Effector memory CD4-positive, alpha-beta T cell (primary cell): ENCODE data around the gene SLC6A19.

ENCODE experiments used
- DNase-seq, 3 donors: peaks; one replicate each; pipeline ENCODE4 v3.0.0-alpha.2; 2020
- H3K27ac ChIP-seq: 2 replicates; pipeline ENCODE4 v1.7.0; 2013; ENCODE audit warnings: mild to moderate bottlenecking, low read length, moderate library complexity; ENCODE audit not compliant: insufficient read depth, poor library complexity, severe bottlenecking
- H3K27me3 ChIP-seq: replicated peaks from 2 replicates; pipeline ENCODE4 v1.7.0; 2013; ENCODE audit warnings: mild to moderate bottlenecking, low read length; ENCODE audit not compliant: insufficient read depth, control insufficient read depth, poor library complexity, severe bottlenecking
- H3K36me3 ChIP-seq: 2 replicates; pipeline ENCODE4 v1.7.0; 2013; ENCODE audit warnings: mild to moderate bottlenecking, low read length, moderate library complexity; ENCODE audit not compliant: control insufficient read depth, insufficient read depth
- H3K4me1 ChIP-seq: 2 replicates; pipeline ENCODE4 v1.7.0; 2013; ENCODE audit warnings: low read length, mild to moderate bottlenecking; ENCODE audit not compliant: control insufficient read depth, insufficient read depth, poor library complexity, severe bottlenecking
- H3K4me3 ChIP-seq: 2 replicates; pipeline ENCODE4 v1.7.0; 2013; ENCODE audit warnings: low read length, low read depth, mild to moderate bottlenecking; ENCODE audit not compliant: insufficient read depth, poor library complexity, severe bottlenecking
- H3K9me3 ChIP-seq: 2 replicates; pipeline ENCODE4 v1.7.0; 2013; ENCODE audit warnings: mild to moderate bottlenecking, low read length, moderate library complexity; ENCODE audit not compliant: control insufficient read depth

SLC6A19 gene

GRCh38 chr5:1166370-1166769 lies 35.0 kb upstream of the SLC6A19 start:
- Histone ChIP-seq H3K4me1 (peaks cover 6% of the 10 kb centered on the region), H3K36me3 (no peaks in the 10 kb centered on the region), H3K27ac (no peak overlapping the region), H3K27me3 (no peaks in the 10 kb centered on the region), H3K4me3 (no peak overlapping the region), H3K9me3 (no peaks in the 10 kb centered on the region)
- DNase-seq, result no peak

- no peak overlapping the region for H3K4me3 ChIP-seq
- H3K9me3 ChIP-seq, result no peaks in the 10 kb centered on the region
- no peaks in the 10 kb centered on the region for H3K36me3 ChIP-seq
- no peak for DNase-seq
- H3K27ac ChIP-seq, result no peak overlapping the region
- H3K4me1 ChIP-seq, result peaks cover 6% of the 10 kb centered on the region
- H3K27me3 ChIP-seq, result no peaks in the 10 kb centered on the region
Observed at GRCh38 chr5:1167361-1167727, 34.1 kb upstream of the SLC6A19 start.

- peak overlapping the region; percentile 27 for H3K4me3 ChIP-seq
- H3K9me3 ChIP-seq, result no peaks in the 10 kb centered on the region
- no peak overlapping the region for H3K27ac ChIP-seq
- H3K36me3 ChIP-seq, result no peaks in the 10 kb centered on the region
- peak; percentile 31 to 55 (median 31) for DNase-seq
- no peaks in the 10 kb centered on the region for H3K27me3 ChIP-seq
- peaks cover 8% of the 10 kb centered on the region for H3K4me1 ChIP-seq
Observed at GRCh38 chr5:1167728-1168709, 33.4 kb upstream of the SLC6A19 start.

GRCh38 chr5:1168796-1169195 lies 32.6 kb upstream of the SLC6A19 start:
- H3K36me3 ChIP-seq, result no peaks in the 10 kb centered on the region
- H3K27ac ChIP-seq, result no peak overlapping the region
- H3K9me3 ChIP-seq, result no peaks in the 10 kb centered on the region
- H3K27me3 ChIP-seq, result no peaks in the 10 kb centered on the region
- no peak overlapping the region for H3K4me3 ChIP-seq
- DNase-seq, result no peak
- H3K4me1 ChIP-seq, result peaks cover 8% of the 10 kb centered on the region

GRCh38 chr5:1169211-1170115 lies 31.9 kb upstream of the SLC6A19 start:
- Histone ChIP-seq H3K36me3 (no peaks in the 10 kb centered on the region), H3K27me3 (no peaks in the 10 kb centered on the region), H3K27ac (no peak overlapping the region), H3K9me3 (no peaks in the 10 kb centered on the region), H3K4me3 (no peak overlapping the region), H3K4me1 (peaks cover 8% of the 10 kb centered on the region)
- DNase-seq, result no peak

GRCh38 chr5:1171340-1171941 lies 30.0 kb upstream of the SLC6A19 start:
- DNase-seq, result no peak
- Histone ChIP-seq H3K4me1 (peaks cover 8% of the 10 kb centered on the region), H3K27ac (no peak overlapping the region), H3K4me3 (no peak overlapping the region), H3K36me3 (no peaks in the 10 kb centered on the region), H3K9me3 (no peaks in the 10 kb centered on the region), H3K27me3 (no peaks in the 10 kb centered on the region)

GRCh38 chr5:1172007-1172581 lies 29.3 kb upstream of the SLC6A19 start:
- Histone ChIP-seq H3K9me3 (no peaks in the 10 kb centered on the region), H3K4me3 (no peak overlapping the region), H3K27ac (no peak overlapping the region), H3K4me1 (peaks cover 8% of the 10 kb centered on the region), H3K27me3 (no peaks in the 10 kb centered on the region), H3K36me3 (no peaks in the 10 kb centered on the region)
- DNase-seq, result no peak

GRCh38 chr5:1172670-1173404 lies 28.6 kb upstream of the SLC6A19 start:
- Histone ChIP-seq H3K27me3 (no peaks in the 10 kb centered on the region), H3K4me3 (peak overlapping the region; percentile 18), H3K9me3 (no peaks in the 10 kb centered on the region), H3K27ac (no peak overlapping the region), H3K4me1 (peaks cover 8% of the 10 kb centered on the region), H3K36me3 (no peaks in the 10 kb centered on the region)
- DNase-seq, result no peak

- Histone ChIP-seq H3K9me3 (no peaks in the 10 kb centered on the region), H3K4me1 (peaks cover 3% of the 10 kb centered on the region), H3K36me3 (no peaks in the 10 kb centered on the region), H3K27me3 (no peaks in the 10 kb centered on the region), H3K4me3 (no peak overlapping the region), H3K27ac (no peak overlapping the region)
- DNase-seq, result no peak
Observed at GRCh38 chr5:1173485-1174070, 27.8 kb upstream of the SLC6A19 start.
